GM18858 (cell line): ENCODE results near the gene PRM3.

Experiments used
- ATAC-seq: cut with Tn5 transposase; IDR thresholded peaks from one replicate; pipeline ENCODE4 v1.9.1; 2021; ENCODE audit not compliant: unreplicated experiment

PRM3 gene

GRCh38 chr16:11283820-11284248 is 10.4 kb upstream of the PRM3 start:
- no peak for ATAC-seq

DNA sequence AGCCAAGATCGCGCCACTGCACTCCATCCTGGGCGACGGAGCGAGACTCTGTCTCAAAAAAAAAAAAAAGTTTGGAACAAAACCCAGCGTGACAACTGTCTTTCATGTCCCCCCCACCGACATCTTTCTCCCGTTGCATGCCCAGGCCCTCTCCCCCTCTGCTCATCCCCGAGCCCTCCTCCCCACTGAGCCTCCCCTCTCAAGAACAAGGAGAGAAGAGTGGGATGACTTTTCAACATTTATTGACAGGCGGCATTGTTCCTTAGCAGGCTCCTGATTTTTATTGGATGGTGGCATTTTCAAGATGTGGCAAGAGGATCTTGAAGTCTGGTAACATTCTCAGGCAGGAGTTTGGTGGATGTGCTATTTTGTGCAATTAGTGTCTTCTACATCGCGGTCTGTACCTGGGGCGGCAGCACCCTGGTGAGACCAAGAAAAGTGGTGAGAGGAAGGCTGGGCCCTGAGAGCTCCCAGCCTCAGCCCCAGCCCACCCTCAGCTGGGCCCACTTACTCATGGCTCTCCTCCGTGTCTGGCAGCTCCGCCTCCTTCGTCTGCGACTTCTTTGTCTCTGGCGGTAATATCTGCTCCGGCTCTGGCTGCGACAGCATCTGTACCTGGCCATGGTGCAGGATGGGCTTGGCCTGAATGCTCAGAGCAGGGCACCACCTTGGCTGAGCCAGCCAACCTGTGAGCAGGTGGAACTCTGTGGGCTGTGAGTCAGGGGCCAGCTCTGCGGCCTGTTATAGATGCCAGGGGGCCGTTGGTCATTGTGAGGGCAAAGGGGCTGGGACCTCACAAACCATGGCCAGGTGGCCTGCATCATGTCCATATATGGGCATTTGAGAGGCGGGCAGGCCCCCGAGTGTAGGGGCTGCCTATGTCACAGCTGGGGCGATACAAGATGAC is 7.4 kb upstream of the PRM3 start, which contains the start of gene PRM1:
PRM1 (minus strand) TSS at position 715 of the 907 bp plus-strand sequence; CDS start at position 623, 92 bp downstream.
- ATAC-seq, result no peak

DNA sequence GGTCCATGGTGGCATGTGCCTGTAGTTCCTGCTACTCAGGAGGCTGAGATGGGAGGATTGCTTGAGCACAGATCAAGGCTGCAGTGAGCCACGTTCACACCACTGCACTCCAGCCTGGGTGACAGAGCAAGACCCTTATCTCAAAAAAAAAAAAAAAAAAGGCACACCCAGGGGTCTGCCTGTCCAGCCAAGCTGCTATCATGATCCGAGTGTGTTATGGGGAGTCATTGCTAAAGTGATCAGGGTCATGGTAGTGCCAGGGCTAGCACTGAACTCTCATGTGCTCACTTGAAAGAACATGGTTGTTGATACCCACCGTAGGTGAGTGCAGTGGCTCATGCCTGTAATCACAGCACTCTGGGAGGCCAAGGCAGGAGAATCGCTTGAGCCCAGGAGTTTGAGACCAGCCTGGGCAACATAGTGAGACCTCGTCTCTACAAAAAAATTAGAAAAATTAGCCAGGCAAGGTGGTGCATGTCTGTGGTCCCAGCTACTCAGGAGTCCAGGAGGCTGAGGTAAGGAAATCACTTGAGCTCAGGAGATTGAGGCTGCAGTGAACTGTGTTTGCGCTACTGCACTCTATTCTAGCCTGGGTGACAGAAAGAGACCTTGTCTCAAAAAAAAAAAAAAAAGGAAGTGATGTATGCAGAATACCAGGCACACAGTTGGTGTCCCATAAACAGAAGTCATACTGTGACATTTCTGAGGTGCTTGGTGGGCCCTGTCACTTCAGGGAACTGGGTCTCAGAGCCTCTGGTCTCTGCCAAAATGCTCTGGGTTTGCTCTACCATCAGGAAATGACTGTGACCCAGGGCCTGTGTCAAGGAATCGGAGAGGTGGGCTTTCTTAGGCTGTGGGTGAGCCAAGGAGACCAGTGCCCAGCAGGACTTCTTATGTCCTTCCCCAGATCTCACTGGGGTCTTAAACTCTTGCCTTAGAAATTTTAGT is 5.5 kb upstream of the PRM3 start:
- no peak for ATAC-seq

- no peak for ATAC-seq
These were observed 4.3 kb upstream of the PRM3 start for GRCh38 chr16:11277607-11278337.

- no peak for ATAC-seq
These were observed 3.6 kb upstream of the PRM3 start for GRCh38 chr16:11276896-11277593.

DNA sequence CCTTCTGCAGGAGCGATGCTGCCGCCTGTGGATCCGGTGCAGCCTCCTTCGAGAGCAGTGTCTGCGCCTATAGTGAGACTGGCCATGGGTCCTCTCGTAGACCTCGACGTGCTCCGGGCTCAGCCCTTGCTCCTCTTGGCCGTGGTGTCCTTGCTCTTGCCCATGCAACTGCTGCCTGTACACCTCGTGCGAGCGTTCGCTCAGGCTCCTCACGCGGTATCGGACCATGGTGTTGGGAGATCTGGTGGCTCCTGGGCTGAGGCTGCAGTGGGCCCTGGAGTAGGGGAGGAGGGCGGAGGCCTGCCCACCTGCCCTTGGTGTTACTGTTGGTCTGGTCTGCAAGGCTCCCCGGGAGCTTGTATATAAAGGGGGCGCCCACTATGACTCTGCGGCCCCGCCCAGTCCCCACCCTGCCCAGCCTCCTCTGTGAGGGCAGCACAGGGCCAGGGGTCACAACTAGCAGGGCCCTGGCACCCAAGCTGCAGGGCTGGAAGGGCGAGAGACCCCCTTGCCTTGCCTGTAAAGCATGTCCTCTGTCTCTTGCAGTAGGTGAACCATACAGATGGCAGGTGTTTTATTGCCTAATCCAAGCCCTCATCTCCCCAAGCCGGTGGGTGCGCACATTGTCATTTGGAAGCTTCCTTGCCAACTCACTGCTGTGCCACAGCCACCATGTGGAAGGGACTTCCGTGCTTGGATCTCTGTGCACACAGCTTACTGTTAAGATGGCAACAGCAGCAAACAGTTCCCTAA is 2.9 kb upstream of the PRM3 start, which contains the start of gene PRM2:
PRM2 (minus strand) TSS at position 338 of the 753 bp plus-strand sequence; CDS start at position 228, 110 bp downstream.
- no peak for ATAC-seq

DNA sequence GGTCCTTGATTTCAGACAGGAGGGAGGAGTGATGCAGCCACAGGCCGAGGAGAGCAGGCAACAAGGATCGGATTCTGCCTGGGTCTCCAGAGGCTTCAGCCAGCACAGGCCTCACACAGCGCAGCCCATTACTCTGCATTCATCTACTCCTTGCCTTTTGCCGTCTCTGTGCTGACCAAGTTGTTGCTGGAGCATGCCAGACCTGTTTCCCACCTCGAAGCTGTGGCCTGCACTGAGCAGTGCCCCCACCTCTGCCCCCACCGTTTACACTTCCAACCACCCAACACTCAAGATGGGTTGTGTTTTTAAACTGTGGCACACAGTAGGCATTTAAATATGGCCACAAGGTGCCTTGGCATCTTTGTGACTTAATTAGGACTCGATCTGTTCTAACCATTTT is 1.5 kb upstream of the PRM3 start:
- no peak for ATAC-seq

DNA sequence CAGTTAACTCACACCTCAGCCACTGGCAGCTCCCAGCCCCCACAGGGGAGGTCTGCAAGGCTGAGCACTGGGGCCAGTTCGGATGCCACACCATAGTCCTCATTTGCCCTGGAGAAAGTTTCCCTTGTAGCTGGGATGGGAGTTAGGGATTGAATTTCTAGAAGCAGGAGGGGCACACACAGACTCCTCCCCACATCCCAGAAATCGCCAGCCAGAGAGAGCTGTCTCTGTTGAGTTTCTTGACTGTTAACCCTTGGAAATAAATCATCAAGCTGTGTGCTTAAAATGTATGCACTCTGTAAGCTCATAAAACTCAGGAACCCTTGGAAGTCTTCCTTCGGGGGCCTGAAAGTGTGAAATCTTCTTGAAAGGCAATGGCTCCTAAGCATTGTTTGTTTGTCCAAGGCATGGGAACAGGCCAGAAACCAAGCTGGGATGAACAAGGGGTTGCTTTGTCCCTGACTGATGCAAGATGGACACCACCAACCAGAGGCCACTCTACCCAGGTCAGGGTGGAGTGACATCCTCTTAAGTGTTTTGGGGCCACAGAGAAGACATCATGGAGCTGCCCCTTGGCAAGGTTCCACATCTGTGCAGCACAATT is 394 bp upstream of the PRM3 start:
- no peak for ATAC-seq

- ATAC-seq, result no peak
These were observed 945 bp downstream of the PRM3 start for GRCh38 chr16:11272484-11272883.

DNA sequence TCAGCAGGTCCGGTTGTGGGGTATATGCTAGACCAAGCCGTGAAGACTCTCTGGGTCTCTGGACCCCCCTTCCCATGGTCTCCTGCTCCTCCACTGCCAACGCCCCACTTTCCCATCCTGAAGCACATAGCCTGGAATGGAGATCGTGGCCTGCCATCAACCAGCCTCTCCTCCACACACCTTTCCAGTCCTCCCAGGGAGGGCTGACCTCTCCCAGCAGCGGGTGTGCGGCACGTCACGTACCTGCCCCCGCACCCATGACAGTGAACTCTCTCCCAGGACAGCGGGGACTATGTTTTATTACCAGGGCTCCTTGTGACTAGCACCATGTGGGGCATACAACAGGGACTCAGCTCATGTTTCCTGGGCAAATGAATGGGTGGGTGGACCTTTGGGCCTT is 1.8 kb downstream of the PRM3 start:
- no peak for ATAC-seq

DNA sequence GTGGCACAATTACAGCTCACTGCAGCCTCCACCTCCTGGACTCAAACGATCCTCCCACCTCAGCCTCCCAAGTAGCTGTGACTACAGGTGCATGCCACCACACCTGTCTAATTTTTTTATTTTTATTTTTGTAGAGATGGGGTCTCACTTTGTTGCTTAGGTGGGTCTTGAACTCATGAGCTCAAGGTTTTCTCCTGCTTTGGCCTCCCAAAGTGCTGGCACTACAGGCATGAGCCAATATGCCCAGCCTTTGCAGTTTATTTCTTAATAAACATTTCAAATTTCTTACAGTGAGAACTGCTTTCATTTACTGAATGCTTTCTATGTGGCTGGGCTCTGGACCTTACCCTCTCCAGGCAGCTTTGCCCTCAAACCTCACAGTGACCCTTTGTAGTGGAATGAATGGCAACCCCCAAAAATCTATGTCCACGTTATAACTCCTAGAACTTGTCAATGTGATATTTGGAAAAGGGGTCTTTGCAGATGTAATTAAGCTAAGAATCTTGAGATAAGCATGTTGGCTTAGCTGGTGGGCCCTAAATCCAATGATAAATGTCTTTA is 2.7 kb downstream of the PRM3 start:
- no peak for ATAC-seq

DNA sequence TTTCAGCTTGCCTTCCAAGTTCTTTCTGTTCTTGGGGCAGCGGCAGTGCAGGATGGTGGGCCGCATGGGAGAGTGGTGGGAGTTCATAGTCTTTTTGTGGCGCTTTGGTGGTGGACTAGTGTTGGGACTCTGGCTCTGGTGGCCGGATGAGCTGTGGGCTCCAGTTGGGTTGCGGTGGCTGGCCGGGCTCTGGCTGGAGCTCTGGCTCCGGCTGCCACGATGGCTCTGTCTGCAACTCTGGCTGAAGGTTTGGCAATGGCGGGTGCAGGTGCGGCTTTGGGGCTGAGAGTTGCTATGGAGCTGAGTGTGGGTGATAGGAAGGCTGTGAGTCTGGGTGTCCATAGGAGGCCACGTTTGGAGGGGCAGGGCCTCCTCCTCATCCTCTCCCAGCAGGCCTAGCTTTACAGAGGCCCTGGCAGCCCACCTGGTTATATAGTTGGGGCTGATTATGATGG is 4.5 kb downstream of the PRM3 start, which contains the start of gene TNP2:
TNP2 (minus strand) TSS at position 405 of the 455 bp plus-strand sequence; CDS start at position 342, 63 bp downstream.
- ATAC-seq, result no peak

- ATAC-seq, result no peak
These were observed 8.3 kb downstream of the PRM3 start for GRCh38 chr16:11265124-11265523.

DNA sequence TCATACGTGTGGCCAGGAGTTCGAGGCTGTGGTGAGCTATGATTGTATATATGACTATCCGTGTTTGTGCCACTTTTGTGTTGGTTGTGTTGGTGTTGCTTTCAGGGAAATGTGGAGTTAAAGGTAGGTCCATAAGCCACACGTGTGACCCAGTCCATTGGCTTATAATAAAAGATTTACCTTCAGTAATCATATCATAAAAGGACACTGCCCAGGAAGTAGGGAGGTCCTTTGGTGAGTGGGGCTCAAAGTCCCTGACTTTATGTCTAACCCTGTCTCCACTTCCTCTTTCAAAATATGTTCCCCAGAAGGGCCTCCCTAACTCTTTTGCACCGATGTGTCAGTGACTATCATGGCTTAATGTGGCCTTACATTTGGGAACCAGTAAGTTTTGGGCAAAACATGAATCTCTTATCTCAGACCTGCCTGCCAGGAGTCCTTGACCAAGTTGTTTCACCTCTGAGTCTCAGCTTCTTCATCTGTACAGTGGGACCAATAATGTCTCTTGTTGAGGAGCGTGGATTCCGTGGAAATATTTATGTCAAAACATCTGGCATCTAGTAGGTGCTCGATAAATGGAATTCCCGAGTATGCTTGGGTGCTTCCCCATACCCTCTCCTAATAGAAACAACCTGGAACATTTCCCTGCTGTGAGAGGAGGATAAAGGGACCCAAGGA is 9.1 kb downstream of the PRM3 start:
- ATAC-seq, result no peak

DNA sequence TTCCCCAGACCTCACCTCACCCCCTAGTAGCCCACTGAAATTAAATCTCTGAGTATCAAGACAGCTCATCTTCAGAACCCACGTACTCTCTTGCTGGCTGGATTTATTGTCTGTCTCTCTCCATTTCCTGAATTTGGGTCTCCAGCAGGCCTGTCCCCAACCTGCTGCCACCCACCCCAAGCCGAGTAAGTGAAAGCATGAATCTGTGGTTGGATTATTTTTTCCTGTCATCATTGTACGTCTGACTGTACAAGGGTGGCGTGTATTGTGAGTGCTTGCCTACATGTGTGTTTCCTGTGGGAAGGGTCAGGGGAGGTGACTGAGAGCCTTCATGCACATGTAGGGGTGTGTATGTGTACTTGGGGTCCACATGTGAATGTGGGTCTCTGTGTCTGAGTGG is 9.7 kb downstream of the PRM3 start:
- no peak for ATAC-seq

DNA sequence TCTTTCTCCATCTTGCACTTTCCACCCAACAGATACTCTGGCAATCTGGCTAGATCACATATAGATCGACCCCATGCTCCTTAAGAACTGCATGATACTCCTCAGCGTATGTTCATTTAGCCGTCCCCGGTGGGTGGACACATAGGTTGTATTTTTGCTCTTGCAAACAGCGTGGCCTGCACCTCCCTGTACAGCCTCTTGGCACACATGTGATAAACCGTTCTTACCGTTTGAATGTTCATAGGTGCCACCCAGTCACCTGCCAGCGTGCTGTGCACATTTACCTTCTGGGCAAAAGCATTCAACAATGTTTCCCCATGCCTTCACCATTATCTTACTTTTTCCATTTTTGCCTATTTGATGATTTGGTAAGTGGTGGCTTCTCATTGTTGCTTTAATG is 10.5 kb downstream of the PRM3 start:
- no peak for ATAC-seq

DNA sequence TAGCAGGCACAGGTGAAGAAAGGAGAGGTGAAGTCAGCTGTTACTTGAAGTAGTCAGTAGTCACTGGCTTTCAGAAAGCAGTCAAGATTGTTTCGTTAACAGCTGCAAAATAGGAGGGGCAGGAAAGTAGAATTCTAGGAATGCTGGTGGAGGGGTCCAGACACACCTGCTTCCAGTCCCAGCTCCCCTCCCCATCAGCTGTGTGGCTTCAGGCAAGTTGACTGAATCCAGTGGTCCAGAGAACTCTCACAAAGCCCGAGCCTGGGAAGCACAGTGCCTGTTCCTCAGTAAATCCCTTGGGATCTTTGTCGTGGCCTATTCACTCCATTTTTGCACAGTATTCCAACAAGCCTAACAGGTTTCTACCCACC is 12.8 kb downstream of the PRM3 start:
- ATAC-seq, result no peak
